HUES48 (cell line): Measurements from ENCODE around the gene NEDD4L.

Experiments used
- H3K27ac ChIP-seq: one replicate; pipeline ENCODE4 v1.7.0; 2013; ENCODE audit warnings: low read depth, low read length, inconsistent platforms
- H3K27me3 ChIP-seq: 2 replicates; pipeline ENCODE4 v1.6.1; 2013; ENCODE audit warnings: mild to moderate bottlenecking, low read length; ENCODE audit not compliant: control insufficient read depth, insufficient read depth
- H3K36me3 ChIP-seq: 2 replicates; pipeline ENCODE4 v1.6.1; 2013; ENCODE audit warnings: low read length; ENCODE audit not compliant: control insufficient read depth, insufficient read depth
- H3K4me1 ChIP-seq: 2 replicates; pipeline ENCODE4 v1.6.1; 2013; ENCODE audit warnings: mild to moderate bottlenecking, low read length; ENCODE audit not compliant: control insufficient read depth, insufficient read depth
- H3K4me3 ChIP-seq: 2 replicates; pipeline ENCODE4 v1.5.1; 2013; ENCODE audit warnings: mild to moderate bottlenecking, low read depth, low read length
- H3K9ac ChIP-seq: 2 replicates; pipeline ENCODE4 v1.6.1; 2013; ENCODE audit warnings: mild to moderate bottlenecking, low read depth, low read length, moderate library complexity
- H3K9me3 ChIP-seq: 2 replicates; pipeline ENCODE4 v1.6.1; 2013; ENCODE audit warnings: low read length; ENCODE audit not compliant: control insufficient read depth, insufficient read depth

NEDD4L gene

GRCh38 chr18:58140387-58141325, 96.6 kb downstream of the NEDD4L start:
- no peak overlapping the region for H3K27ac ChIP-seq
- peaks cover 36% of the 10 kb centered on the region for H3K4me1 ChIP-seq
- H3K9ac ChIP-seq, result no peak overlapping the region
- no peaks in the 10 kb centered on the region for H3K36me3 ChIP-seq
- no peak overlapping the region for H3K4me3 ChIP-seq
- no peaks in the 10 kb centered on the region for H3K9me3 ChIP-seq
- no peaks in the 10 kb centered on the region for H3K27me3 ChIP-seq

GRCh38 chr18:58143386-58143785, 99.4 kb downstream of the NEDD4L start:
- no peak overlapping the region for H3K27ac ChIP-seq

GRCh38 chr18:58144106-58144505, 100.1 kb downstream of the NEDD4L start:
- no peak overlapping the region for H3K9ac ChIP-seq
- no peak overlapping the region for H3K27ac ChIP-seq
- no peaks in the 10 kb centered on the region for H3K36me3 ChIP-seq
- H3K4me1 ChIP-seq, result peaks cover 18% of the 10 kb centered on the region
- H3K9me3 ChIP-seq, result no peaks in the 10 kb centered on the region
- H3K27me3 ChIP-seq, result no peaks in the 10 kb centered on the region
- no peak overlapping the region for H3K4me3 ChIP-seq

More at GRCh38 chr18:58143386-58143785, 99.4 kb downstream of the NEDD4L start:
- H3K27me3 ChIP-seq, result no peaks in the 10 kb centered on the region
- no peak overlapping the region for H3K9ac ChIP-seq
- no peaks in the 10 kb centered on the region for H3K9me3 ChIP-seq
- peaks cover 25% of the 10 kb centered on the region for H3K4me1 ChIP-seq
- no peaks in the 10 kb centered on the region for H3K36me3 ChIP-seq
- H3K4me3 ChIP-seq, result no peak overlapping the region

- peaks cover 12% of the 10 kb centered on the region for H3K4me1 ChIP-seq
- no peaks in the 10 kb centered on the region for H3K36me3 ChIP-seq
- H3K9me3 ChIP-seq, result no peaks in the 10 kb centered on the region
- H3K4me3 ChIP-seq, result no peak overlapping the region
- no peak overlapping the region for H3K9ac ChIP-seq
- H3K27me3 ChIP-seq, result no peaks in the 10 kb centered on the region
- no peak overlapping the region for H3K27ac ChIP-seq
Observed at GRCh38 chr18:58144671-58145285, 100.8 kb downstream of the NEDD4L start.

- Histone ChIP-seq H3K4me3 (no peak overlapping the region), H3K36me3 (no peaks in the 10 kb centered on the region), H3K4me1 (peaks cover 5% of the 10 kb centered on the region), H3K27ac (no peak overlapping the region), H3K9me3 (no peaks in the 10 kb centered on the region), H3K9ac (no peak overlapping the region), H3K27me3 (no peaks in the 10 kb centered on the region)
Observed at GRCh38 chr18:58146099-58146498, 102.1 kb downstream of the NEDD4L start.

- H3K4me1 ChIP-seq, result no peaks in the 10 kb centered on the region
- H3K4me3 ChIP-seq, result no peak overlapping the region
- no peak overlapping the region for H3K9ac ChIP-seq
- H3K27me3 ChIP-seq, result no peaks in the 10 kb centered on the region
- no peaks in the 10 kb centered on the region for H3K36me3 ChIP-seq
- no peak overlapping the region for H3K27ac ChIP-seq
- H3K9me3 ChIP-seq, result no peaks in the 10 kb centered on the region
Observed at GRCh38 chr18:58148954-58149471, 105.0 kb downstream of the NEDD4L start.

- no peaks in the 10 kb centered on the region for H3K4me1 ChIP-seq
- no peak overlapping the region for H3K27ac ChIP-seq
- H3K4me3 ChIP-seq, result no peak overlapping the region
- H3K27me3 ChIP-seq, result no peaks in the 10 kb centered on the region
- no peaks in the 10 kb centered on the region for H3K9me3 ChIP-seq
- no peaks in the 10 kb centered on the region for H3K36me3 ChIP-seq
- no peak overlapping the region for H3K9ac ChIP-seq
Observed at GRCh38 chr18:58150772-58151171, 106.7 kb downstream of the NEDD4L start.

- no peak overlapping the region for H3K9ac ChIP-seq
- no peaks in the 10 kb centered on the region for H3K9me3 ChIP-seq
- no peak overlapping the region for H3K4me3 ChIP-seq
- H3K4me1 ChIP-seq, result no peaks in the 10 kb centered on the region
- H3K36me3 ChIP-seq, result no peaks in the 10 kb centered on the region
- no peaks in the 10 kb centered on the region for H3K27me3 ChIP-seq
- H3K27ac ChIP-seq, result no peak overlapping the region
Observed at GRCh38 chr18:58152216-58152615, 108.2 kb downstream of the NEDD4L start.

GRCh38 chr18:58152891-58153290, 108.9 kb downstream of the NEDD4L start:
- no peak overlapping the region for H3K9ac ChIP-seq
- H3K27ac ChIP-seq, result no peak overlapping the region
- H3K4me3 ChIP-seq, result no peak overlapping the region
- H3K36me3 ChIP-seq, result no peaks in the 10 kb centered on the region
- H3K9me3 ChIP-seq, result no peaks in the 10 kb centered on the region
- H3K27me3 ChIP-seq, result no peaks in the 10 kb centered on the region
- H3K4me1 ChIP-seq, result no peaks in the 10 kb centered on the region

GRCh38 chr18:58156516-58156915, 112.5 kb downstream of the NEDD4L start:
- Histone ChIP-seq H3K4me3 (no peak overlapping the region), H3K9ac (no peak overlapping the region), H3K36me3 (no peaks in the 10 kb centered on the region), H3K9me3 (no peaks in the 10 kb centered on the region), H3K27me3 (no peaks in the 10 kb centered on the region), H3K4me1 (no peaks in the 10 kb centered on the region), H3K27ac (no peak overlapping the region)

- H3K27me3 ChIP-seq, result no peaks in the 10 kb centered on the region
- no peak overlapping the region for H3K9ac ChIP-seq
- no peak overlapping the region for H3K4me3 ChIP-seq
- H3K27ac ChIP-seq, result no peak overlapping the region
- H3K36me3 ChIP-seq, result no peaks in the 10 kb centered on the region
- H3K4me1 ChIP-seq, result no peaks in the 10 kb centered on the region
- H3K9me3 ChIP-seq, result no peaks in the 10 kb centered on the region
Observed at GRCh38 chr18:58157237-58157636, 113.2 kb downstream of the NEDD4L start.
